NCI-H82 treated with DMSO at 0.1 percent for 48 hours (cell line): Measurements from ENCODE around the gene TBC1D14.

ENCODE experiments used
- DNase-seq: peaks from one replicate; lab custom pipeline; 2025; ENCODE audit not compliant: unreplicated experiment; lab: John Stamatoyannopoulos, UW

TBC1D14 gene

GRCh38 chr4:7054106-7054880 is 144.7 kb downstream of the TBC1D14 start:
- DNase-seq: no peak

DNA sequence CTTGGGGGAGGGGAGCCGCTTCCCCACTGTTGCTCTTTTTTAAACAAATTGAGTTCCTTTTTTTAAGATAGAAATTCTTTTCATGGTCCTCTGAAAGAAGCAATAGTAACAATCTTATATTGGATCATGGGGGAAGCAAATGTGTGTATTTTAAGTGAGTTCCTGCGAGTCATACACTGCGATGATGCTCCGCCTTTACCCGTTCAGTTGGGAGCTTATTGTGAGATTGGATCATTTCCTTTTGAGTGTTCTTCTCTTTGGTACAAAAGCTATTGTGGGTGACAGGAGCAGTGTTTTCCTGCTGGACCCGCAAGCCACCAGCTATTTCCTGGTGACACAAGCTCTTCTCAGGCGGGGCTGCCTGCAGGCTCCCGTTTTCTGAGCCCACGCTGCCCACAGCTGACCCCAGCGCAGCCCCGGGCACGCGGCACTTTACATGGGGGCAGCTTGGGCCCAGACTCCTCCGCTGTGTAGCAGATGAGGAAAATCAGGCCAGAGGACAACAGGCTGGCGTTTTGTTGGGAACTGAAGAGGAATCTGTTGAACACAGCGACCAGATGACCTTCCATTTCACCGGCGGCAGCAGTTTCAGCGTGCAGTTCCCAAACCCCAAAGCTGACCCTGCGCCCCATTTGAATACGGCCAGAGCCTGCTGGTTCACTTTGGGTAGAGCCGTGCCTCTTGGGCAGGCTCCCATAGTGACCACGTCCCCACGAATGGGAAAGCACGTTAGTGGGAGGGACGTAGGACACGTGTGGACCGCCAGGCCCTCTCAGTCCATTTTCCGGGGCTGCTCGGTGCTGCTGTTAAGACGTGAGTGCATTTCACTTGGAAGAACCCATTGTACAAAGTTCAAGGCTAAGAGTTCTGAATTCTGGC is 145.7 kb downstream of the TBC1D14 start:
- DNase-seq: no peak

DNA sequence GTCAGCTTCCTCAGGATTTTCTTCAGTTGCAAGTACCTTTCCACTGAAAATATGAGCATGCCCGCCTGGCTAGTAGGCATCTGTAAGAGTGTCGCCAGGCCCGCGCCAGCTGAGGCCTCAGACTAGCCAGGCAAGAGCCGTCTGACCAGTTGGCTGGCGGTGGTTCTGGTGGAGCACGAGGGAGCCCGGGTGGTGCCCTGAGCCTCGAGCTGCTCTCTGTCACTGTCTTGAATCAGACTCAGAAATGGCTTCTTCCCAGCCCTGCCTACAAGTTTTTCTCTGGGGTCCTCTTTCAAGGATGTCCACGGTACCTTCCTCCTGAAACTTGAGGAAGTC is 146.3 kb downstream of the TBC1D14 start:
- no peak for DNase-seq

DNA sequence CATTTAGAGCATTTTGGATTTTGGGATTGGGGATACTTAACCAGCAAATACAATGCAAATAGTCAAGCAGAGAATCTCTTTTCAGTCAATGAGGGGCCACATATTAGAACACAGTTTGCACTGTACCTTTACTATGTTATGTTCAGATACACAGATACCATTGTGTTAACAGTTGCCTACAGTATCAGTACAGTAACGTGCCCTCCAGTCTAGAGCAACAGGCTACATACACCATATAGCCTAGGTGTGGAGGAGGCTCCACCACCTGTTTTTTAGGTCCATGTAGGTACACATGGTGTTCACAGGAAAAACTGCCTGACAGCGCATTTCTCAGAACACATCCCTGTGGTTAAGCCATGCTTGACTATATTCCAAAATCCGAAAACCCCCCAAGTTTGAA is 149.2 kb downstream of the TBC1D14 start:
- no peak for DNase-seq

GRCh38 chr4:7059662-7060061 is 150.0 kb downstream of the TBC1D14 start:
- no peak for DNase-seq

DNA sequence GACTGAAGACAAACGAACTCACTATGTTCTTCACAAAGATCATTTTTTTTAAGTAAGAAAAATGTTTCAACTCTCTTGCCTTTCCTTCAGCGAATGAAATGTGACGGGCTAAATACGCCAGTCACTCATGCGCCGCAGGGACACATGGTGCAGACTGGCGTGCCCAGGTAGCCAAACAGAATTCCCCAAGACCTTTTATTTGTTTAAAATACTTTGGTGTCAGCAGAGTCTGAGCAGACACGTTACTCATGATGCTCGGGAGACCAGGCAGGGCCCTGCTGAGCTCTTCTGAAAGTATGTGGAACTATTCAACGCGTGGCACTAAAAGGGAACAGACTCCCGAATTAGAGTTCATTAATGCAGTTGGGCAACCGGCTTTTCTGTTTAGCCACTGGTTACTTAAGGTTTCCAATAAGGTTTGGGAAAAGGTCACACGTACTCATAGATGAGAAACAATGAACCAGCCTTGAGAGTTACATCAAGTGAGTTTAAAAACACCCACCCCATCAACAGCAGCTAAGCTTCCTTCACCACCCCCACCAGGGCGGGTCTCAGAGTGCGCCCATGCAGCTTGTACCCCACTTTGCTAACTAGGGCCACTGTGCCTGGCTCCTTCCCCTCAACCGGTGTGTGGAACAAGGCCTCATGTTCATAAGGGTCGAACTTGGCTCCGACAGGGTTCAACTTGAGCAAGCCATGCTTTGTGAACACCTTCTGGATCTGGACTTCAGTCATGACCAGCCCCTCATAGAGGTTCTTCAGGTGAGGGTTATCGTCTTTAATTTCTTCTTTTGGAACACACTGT is 150.9 kb downstream of the TBC1D14 start:
- DNase-seq: no peak

DNA sequence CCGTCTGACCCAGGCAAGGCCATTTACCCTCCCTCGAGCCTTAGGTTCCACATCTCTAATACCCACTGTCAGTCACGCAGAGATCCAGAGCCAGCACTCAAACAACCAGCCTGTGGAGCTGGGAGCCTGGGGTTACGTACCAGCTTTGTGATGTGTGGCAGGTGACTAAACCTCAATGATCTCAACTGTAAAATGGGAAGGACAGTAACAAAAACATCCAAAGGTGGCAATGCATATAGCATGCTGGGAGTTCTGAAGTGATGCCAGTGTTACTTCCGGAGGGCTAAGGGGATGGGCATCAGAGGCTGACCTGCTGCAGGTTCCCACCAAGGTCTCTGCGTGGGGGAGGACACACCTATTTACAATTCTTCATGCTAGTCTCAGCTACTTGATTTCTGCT is 152.2 kb downstream of the TBC1D14 start:
- no peak for DNase-seq

DNA sequence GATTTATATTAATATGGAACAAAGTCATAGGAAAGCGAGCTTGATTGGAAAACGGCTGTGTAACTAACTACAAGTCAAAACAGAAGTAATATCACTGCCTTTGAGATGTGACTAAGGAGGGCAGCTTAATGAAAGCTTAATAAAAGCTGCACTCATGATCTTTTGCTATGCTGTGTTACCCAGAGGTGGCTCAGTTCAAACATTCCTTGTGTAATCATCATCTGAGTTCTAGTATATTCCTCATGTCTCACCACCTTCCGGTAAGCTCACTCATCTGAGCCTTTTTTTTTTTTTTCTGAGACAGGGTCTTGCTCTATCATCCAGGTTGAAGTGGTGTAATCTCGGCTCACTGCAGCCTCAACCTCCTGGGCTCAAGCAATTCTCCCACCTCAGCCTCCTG is 153.2 kb downstream of the TBC1D14 start:
- no peak for DNase-seq

DNA sequence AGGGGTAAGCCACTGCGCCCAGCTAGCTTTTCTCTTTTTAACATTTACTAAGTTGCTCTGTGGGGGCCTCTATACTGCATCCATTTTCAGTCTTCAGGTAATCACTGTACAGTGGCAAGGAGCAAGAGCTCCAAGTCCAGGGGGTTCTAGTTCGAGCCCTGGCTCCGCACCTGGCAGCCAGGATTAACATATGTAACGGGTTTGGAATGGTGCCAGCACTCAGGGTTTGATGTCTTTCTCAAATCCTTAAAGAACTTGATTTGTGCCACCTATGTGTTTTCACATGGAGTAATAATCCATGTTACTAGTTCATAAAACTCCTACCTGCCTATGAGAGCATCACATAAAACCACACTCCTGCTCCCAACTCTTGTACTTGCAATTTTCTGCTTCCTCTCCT is 153.7 kb downstream of the TBC1D14 start:
- no peak for DNase-seq

DNA sequence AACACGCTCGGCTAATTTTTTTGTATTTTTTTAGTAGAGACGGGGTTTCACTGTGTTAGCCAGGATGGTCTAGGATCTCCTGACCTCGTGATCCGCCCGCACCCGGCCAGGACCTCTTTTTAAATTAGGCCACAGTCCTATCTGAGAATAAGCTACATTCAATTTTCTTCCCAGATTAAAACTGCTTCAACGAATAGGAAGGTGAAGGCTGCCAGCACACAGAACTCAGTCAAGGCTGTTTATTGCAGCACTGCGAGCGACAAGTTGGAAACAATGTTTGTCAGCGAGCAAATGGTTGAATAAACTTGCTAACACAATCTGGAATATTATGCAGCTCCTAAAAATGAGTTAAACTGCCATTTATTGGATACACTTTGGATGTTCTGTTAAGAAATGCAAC is 156.4 kb downstream of the TBC1D14 start:
- no peak for DNase-seq

- no peak for DNase-seq
These were observed 156.9 kb downstream of the TBC1D14 start for GRCh38 chr4:7066493-7066892.

GRCh38 chr4:7067126-7067451 is 157.5 kb downstream of the TBC1D14 start:
- no peak for DNase-seq

DNA sequence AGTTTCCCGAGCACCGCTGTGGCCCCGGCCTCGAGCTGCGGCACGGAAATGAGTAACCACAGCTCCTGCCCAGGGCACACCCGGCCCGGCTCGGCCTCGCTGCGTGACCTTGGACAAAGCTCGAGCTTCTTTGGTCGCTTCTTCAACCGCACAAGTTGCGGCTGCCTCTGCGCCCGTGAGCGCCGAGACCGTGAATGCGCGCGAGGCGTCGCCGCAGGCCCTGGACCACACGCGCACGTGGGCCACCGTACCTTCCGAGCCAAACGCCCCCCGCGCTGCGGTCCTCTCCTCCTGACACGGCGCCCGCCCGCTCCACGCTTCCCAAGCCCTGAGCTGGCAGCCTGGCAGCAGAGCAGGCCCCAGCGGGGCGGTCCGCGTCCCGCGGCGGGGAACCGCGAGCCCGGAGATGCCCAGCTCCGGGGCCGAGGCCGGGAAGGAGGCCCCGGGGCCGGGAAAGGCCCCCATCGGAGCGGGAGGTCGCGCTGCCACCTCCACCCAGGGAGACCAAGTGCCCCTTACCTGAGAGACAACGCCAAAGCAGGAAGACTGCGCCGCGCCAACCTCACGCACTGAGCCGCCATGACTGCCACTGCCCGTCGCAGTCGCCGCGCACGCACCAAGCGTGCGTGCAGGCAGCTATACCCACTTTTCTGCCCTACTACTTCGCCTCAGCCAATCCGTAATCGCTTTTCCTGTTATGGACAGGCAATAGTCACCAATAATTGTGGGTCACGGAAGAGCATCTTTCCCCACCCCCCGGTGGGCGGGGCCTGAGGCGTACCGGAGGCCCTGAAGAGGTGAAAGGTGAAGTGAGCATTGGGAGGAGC is 158.0 kb downstream of the TBC1D14 start, which contains the start of gene GRPEL1:
GRPEL1 (minus strand) TSS at position 613 of the 827 bp plus-strand sequence; CDS start at position 581, 32 bp downstream.
- peak; percentile 96 for DNase-seq

- no peak for DNase-seq
These were observed 158.7 kb downstream of the TBC1D14 start for GRCh38 chr4:7068279-7068842.

DNA sequence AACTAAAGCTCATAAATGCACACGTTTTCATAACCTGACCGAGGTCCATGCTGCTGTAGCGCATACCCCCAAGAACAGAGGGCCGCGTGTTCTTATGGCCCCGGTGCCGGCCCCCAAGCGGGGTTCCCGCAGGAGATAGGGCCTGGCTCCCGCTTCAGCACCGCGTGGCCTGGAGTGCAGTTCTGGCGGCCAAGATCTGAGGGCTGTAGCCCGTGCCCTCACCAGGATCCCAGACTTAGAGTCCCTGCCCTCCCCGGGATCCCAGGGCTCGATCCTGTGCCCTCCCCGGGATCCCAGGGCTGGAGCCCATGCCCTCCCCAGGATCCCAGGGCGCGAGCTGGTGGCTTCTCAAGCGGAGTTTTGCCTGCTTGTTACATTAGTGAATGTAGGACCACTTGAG is 159.3 kb downstream of the TBC1D14 start:
- DNase-seq: no peak

DNA sequence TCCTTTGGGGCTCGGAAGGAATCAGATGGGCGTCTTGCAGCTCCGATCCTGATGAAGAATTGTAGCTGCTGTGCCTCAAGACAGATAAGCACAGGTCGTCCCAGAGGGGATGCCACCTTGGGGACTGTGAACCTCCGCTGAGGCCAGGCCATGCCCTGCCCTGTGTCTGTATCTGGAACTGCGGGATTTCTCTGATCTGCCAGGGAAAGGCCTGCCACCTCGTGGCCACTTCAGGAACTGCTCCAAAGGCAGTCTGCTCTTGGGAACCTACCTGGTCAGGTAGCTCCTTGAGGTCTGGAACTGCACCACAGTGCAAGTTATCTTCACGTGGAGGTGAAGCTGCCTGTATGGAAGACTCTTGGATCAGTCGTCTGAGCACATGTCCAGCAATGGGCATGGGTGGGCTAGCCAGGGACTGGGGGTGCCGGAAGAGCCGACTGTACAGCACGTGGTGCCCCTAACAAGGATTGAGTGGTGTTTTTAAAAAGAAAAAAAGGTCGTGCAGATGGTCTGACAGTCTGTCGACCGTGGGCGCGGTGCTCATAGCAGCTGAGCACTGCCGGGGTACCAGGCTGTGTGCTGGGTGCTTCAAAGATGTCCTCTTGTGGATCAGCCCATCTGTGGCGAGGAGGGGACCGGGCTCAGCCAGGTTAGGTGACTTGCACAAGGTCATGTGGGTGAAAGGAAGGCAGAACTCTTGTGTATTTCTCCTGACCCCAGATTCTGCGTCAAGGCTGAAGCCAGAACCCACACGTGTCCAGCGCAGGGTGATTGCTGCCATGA is 161.3 kb downstream of the TBC1D14 start:
- peak; percentile 34 for DNase-seq

DNA sequence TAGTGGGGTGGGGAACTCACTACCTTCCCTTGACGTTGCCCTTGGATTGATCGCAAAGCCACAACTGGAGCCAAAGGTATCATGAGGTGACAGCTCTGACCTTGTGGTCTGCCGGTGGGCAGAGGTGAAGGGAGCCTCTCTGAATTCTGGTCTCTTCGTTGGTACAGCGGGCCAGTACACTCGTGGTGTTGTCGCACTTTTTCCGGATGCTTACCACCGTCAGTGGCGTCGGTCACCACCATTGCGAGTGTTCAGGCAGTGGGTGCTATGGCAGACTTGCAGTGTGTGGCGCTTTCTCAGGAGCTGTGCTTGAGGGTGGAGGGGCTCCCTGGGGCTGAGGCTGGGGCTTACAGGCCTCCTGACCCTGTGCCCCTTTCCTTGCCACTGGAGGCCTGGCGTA is 163.4 kb downstream of the TBC1D14 start:
- DNase-seq: no peak

DNA sequence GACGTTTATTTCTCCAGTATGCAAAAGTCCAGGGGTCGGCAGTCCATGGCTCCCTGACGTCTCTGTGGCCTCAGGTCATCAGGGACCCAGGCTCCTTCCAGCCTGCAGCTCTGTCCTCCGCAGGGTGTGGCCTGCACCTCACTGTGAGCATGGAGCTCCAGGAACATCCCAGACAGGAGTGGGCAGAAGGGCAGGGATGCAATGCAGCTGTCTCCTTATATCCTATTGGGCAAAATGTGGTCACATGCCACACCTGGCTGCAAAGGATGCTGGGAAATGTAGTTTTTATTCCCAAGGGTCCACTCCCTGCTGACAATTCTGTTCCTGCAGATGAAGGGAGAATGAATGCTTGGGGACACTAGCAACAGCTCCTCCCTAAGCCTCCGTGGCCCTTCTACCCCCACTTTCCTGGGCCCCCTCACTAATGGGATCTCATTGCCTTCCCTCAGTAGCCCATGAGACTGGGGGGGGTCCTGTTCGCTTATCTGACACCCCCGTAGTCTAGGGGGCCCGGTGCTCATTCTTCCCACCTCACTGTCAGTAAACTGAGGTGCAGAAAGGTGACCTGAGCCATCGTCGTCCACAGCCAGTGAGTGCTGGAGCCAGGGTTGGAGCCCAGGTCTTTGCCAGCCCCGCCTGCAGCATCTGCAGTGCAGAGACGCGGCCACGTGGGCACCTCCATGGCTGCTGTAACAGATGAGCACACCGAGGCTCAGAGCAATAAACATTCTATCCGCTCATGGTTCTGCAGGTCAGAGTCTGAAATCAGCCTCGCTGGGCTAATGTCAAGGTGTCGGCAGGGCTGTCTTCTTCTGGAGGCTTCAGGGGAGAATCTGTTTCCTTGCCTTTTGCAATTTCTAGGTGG is 164.1 kb downstream of the TBC1D14 start:
- peak; percentile 60 for DNase-seq

DNA sequence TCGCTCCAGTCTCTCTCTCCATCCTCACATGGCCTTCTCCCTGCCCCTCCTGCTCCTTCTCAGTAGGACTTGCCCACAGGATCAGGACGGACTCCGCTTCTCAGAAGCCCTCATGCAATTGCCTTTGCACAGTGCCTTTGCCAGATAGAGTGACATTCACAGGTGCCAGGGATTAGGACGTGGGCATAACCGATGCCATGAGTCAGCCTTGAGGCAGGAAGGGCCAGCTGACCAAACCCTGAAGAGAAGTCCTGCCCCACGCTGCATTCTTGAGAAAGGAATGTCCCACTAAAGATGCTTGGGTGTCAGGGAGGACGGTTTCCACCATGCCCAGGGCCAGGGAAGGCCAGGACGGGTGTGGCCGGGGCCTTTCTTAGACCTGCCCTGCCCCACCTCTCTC is 164.8 kb downstream of the TBC1D14 start:
- DNase-seq: no peak
